AG10803 (cell line): ENCODE measurements around the gene RPN2.

ENCODE experiments used
- DNase-seq: peaks from one replicate; pipeline ENCODE4 v3.0.0; 2010; ENCODE audit warnings: low read depth
- H3K4me3 ChIP-seq: 2 replicates; pipeline ENCODE4 v1.5.1; 2011; ENCODE audit warnings: mild to moderate bottlenecking, low read length, control low read depth
- TF ChIP-seq, protein P1 (sequence below): conservative IDR thresholded peaks from 2 replicates; pipeline ENCODE4 v1.5.1; 2011; ENCODE audit warnings: mild to moderate bottlenecking, low read length, control low read depth, inconsistent platforms

RPN2 gene

DNA sequence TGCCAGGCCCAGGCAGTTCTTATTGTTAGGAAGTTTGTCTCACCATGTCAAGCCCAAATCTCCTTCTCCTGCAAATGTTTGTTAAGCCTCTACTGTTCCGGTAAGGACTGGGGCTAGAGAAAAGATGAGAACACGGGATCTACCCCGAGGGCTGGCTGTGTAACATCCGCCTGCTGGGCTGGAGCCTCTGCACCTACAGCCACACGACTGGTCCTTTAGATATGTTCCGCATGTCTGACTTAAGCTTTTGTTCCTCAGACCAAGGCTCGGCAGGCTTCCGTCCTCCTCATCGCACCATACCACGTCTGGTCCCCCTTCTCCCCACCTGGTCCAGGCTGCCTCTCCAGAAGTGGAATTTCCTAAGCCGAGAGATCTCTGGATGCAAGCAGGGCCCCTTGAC, 79.9 kb downstream of the RPN2 start:
- DNase-seq = no peak
- TF ChIP-seq, protein P1, sequence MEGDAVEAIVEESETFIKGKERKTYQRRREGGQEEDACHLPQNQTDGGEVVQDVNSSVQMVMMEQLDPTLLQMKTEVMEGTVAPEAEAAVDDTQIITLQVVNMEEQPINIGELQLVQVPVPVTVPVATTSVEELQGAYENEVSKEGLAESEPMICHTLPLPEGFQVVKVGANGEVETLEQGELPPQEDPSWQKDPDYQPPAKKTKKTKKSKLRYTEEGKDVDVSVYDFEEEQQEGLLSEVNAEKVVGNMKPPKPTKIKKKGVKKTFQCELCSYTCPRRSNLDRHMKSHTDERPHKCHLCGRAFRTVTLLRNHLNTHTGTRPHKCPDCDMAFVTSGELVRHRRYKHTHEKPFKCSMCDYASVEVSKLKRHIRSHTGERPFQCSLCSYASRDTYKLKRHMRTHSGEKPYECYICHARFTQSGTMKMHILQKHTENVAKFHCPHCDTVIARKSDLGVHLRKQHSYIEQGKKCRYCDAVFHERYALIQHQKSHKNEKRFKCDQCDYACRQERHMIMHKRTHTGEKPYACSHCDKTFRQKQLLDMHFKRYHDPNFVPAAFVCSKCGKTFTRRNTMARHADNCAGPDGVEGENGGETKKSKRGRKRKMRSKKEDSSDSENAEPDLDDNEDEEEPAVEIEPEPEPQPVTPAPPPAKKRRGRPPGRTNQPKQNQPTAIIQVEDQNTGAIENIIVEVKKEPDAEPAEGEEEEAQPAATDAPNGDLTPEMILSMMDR = no peak

DNA sequence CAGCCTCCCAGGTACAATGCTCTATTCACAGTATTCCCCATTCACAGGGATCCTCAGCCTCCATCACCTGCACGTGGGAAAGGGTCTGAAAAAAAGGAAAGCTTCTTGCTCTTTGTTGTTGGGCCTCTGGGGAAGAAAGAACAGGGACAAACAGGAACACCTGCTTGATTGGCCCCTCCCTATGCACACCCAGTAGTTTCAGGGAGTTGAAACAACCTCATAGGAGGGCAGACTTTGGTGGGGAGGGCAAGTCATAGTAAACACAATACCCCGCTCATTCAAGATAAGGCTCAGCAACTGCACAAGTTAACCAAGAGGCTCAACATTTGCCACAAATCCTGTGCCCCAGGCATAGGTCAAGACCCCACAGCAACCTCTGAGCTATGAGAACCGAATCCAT, 80.7 kb downstream of the RPN2 start:
- no peak overlapping the region for H3K4me3 ChIP-seq
- no peak for DNase-seq
- TF ChIP-seq, protein P1 = no peak

More for the DNA sequence above, 79.9 kb downstream of the RPN2 start:
- H3K4me3 ChIP-seq = no peak overlapping the region

DNA sequence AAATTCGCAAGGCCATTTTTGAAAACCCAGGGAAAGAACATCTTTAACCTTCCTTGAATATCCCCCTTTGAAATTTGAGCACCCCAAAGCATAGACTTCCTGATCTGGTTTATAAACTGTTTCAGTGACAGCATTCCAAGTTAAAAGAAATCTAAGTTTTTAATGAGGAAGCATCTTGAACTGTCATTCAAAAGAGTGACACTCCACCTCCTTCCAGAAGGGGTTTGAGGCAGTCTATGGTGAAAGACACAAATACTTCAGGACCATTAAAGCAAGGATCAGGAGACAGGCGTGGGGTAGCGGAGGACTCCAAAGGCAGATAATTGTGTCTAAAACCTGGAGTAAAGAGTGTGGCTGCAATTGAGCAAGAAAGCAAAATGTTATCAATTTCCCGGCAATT, 81.8 kb downstream of the RPN2 start:
- DNase-seq = no peak
- TF ChIP-seq, protein P1 = no peak
- H3K4me3 ChIP-seq = no peak overlapping the region

DNA sequence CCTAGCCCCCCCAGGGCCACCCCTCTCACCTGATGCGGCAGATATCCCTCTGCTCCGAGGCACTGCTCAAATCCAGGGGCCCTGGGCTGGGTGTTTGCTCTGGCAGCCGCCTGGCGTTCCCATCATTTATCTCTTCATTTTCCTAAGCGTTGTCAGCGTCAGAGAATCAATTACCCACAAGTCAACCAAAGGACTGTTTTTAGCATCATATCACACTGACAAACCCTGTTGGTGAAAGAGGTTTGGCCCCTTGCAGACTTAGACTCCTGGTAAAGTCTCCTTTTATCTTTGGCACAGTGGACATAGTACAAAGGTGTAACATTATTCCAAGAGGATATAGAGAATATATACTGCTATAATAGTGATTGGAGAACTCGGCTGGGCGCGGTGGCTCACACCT, 82.6 kb downstream of the RPN2 start, which contains the start of gene GHRH:
TSS of gene GHRH (minus strand) at position 101 of the 400 bp plus-strand sequence. CDS start 4,925 bp downstream, outside the sequence.
- DNase-seq = no peak
- TF ChIP-seq, protein P1 = no peak
- H3K4me3 ChIP-seq = no peak within 1 kb of the TSS

DNA sequence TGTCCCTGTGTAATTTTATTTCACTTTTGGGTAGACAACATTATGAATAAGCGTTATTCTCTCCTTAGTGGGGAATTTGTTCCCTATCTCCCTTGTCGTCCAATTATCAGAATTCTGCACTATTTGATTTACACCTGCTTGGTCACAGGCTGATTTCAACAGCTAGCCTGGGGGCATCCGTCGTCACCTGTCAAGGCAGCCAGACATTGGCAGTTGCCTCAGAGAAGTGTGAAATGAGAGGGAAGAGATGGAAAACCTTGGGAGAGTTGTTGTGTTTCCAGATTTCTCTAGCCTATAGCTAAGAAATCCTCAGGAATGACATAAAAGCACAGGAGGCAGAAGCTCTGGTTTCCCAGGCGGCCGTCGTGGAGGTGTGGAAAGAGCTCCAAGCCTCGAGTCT, 83.4 kb downstream of the RPN2 start:
- TF ChIP-seq, protein P1 = no peak
- DNase-seq = no peak

DNA sequence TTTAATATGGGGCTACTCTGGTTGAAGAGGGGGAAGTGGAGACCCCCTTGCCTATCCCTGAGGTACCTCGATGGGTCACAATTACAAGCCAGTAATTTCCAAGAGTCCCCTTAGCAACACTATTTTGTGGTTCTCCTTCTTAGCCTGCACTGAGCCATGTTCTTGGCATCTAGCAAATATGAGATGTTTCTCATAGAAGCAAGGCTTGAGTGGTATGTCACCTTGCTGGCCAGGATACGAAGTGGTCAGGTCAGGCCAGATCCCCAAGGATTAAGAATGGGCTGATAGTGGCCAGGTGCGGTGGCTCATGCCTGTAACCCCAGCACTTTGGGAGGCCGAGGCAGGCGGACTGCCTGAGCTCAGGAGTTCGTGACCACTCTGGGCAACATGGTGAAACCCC, 84.6 kb downstream of the RPN2 start:
- DNase-seq = no peak
- TF ChIP-seq, protein P1 = no peak
- H3K4me3 ChIP-seq = no peak overlapping the region

More for the DNA sequence above, 83.4 kb downstream of the RPN2 start:
- H3K4me3 ChIP-seq = no peak overlapping the region

DNA sequence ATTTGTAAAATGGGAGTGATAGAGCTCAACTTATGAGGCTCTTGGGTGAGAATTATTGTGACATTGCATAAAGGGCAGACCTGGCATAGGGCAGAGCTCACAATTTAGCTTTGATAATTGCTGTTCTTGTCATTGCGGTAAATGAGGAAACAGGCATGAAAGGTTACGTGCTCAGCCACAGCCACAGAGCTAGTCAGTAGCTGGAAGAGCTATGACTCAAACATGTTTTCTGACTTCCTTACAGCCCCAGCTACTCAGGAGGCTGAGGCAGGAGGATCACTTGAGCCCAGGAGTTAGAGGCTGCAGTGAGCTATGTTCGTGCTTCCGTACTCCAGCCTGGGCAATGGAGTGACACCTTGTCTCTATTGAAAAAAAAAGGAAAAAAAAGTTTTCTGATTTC, 86.0 kb downstream of the RPN2 start:
- no peak overlapping the region for H3K4me3 ChIP-seq
- no peak for DNase-seq
- TF ChIP-seq, protein P1 = no peak
